HepG2 (cell line): ENCODE data around the gene YJEFN3.

Source experiments
- EHMT2 ChIP-seq: fragments of 200-600 bp; sonication (generic); IDR thresholded peaks from 2 replicates; pipeline ENCODE4 v1.7.0; 2017; ENCODE audit warnings: antibody characterized with exemption, low read depth, low read length, borderline replicate concordance
- RFX5 ChIP-seq: IDR thresholded peaks from 2 replicates; pipeline ENCODE4 v1.6.1; 2011; ENCODE audit warnings: low read depth, low read length, improper control_type of control experiment
- ZFP36 ChIP-seq: fragments of 150-350 bp; IDR thresholded peaks from 2 replicates; pipeline ENCODE4 v1.6.1; 2018; ENCODE audit warnings: borderline replicate concordance, low read length, low read depth; ENCODE audit not compliant: partially characterized antibody
- ZNF224 ChIP-seq: sonication (generic); formaldehyde crosslinking; IDR thresholded peaks from 2 replicates; pipeline ENCODE4 v1.5.0; 2020; ENCODE audit warnings: mild to moderate bottlenecking, missing genetic modification reagents
- TF ChIP-seq, protein P1 (sequence below): fragments of 450-650 bp; IDR thresholded peaks from 2 replicates; pipeline ENCODE4 v1.6.1; 2017; ENCODE audit warnings: mild to moderate bottlenecking
- TF ChIP-seq, protein P2 (sequence below): sonication (generic); formaldehyde crosslinking; IDR thresholded peaks from 2 replicates; pipeline ENCODE4; 2020; ENCODE audit warnings: missing genetic modification reagents, mild to moderate bottlenecking, borderline replicate concordance
- TF ChIP-seq, protein P3 (sequence below): sonication (generic); formaldehyde crosslinking; conservative IDR thresholded peaks from 2 replicates; pipeline ENCODE4 v1.4.0; 2020; ENCODE audit warnings: missing genetic modification reagents

DNA sequence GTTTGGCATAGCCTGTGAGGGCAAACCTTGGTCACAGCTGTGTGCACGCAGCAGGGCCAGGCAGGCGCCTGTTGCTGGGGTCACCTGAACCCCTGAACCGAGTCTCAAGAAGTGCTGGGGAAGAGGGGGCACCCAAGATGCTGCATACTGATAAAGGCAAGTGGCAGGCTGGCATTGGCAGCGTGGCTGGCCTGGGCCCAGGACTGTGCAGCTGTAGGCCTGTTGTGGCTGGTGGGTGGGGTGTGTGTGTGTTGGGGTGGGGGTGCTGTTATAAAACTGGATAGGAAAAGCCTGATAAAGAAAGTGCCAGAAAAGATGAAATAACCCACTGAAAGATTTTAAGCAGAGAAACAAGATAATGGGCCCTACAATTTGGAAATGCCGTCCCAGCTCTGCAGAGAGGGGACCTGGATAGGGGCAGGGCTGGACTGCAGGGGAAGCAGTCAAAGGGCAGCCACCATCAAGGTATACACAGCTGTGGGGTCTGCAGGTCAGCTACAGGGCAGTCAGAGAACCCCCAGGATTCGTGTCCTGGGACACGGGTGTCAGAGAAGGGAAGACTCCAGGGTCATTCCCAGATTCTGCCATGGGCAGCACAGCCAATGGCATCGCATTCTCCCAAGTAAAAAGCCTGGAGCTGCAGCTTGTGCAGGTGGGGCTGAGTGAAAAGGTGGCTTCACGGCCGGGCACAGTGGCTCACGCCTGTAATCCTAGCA lies 42.5 kb downstream of the YJEFN3 start:
- TF ChIP-seq RFX5 (no peak), ZFP36 (no peak), ZNF224 (no peak), EHMT2 (no peak)
- TF ChIP-seq, protein P1, sequence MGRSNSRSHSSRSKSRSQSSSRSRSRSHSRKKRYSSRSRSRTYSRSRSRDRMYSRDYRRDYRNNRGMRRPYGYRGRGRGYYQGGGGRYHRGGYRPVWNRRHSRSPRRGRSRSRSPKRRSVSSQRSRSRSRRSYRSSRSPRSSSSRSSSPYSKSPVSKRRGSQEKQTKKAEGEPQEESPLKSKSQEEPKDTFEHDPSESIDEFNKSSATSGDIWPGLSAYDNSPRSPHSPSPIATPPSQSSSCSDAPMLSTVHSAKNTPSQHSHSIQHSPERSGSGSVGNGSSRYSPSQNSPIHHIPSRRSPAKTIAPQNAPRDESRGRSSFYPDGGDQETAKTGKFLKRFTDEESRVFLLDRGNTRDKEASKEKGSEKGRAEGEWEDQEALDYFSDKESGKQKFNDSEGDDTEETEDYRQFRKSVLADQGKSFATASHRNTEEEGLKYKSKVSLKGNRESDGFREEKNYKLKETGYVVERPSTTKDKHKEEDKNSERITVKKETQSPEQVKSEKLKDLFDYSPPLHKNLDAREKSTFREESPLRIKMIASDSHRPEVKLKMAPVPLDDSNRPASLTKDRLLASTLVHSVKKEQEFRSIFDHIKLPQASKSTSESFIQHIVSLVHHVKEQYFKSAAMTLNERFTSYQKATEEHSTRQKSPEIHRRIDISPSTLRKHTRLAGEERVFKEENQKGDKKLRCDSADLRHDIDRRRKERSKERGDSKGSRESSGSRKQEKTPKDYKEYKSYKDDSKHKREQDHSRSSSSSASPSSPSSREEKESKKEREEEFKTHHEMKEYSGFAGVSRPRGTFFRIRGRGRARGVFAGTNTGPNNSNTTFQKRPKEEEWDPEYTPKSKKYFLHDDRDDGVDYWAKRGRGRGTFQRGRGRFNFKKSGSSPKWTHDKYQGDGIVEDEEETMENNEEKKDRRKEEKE: no peak
- TF ChIP-seq, protein P2, sequence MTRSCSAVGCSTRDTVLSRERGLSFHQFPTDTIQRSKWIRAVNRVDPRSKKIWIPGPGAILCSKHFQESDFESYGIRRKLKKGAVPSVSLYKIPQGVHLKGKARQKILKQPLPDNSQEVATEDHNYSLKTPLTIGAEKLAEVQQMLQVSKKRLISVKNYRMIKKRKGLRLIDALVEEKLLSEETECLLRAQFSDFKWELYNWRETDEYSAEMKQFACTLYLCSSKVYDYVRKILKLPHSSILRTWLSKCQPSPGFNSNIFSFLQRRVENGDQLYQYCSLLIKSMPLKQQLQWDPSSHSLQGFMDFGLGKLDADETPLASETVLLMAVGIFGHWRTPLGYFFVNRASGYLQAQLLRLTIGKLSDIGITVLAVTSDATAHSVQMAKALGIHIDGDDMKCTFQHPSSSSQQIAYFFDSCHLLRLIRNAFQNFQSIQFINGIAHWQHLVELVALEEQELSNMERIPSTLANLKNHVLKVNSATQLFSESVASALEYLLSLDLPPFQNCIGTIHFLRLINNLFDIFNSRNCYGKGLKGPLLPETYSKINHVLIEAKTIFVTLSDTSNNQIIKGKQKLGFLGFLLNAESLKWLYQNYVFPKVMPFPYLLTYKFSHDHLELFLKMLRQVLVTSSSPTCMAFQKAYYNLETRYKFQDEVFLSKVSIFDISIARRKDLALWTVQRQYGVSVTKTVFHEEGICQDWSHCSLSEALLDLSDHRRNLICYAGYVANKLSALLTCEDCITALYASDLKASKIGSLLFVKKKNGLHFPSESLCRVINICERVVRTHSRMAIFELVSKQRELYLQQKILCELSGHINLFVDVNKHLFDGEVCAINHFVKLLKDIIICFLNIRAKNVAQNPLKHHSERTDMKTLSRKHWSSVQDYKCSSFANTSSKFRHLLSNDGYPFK (CRISPR knock-in tag): no peak
- TF ChIP-seq, protein P3, sequence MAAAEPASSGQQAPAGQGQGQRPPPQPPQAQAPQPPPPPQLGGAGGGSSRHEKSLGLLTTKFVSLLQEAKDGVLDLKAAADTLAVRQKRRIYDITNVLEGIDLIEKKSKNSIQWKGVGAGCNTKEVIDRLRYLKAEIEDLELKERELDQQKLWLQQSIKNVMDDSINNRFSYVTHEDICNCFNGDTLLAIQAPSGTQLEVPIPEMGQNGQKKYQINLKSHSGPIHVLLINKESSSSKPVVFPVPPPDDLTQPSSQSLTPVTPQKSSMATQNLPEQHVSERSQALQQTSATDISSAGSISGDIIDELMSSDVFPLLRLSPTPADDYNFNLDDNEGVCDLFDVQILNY (CRISPR knock-in tag): no peak
